Cardiac muscle cell (in vitro differentiated cells and primary cell): ENCODE data around the gene ZNF787. TPM values are rescaled to one million over a fixed set of nuclear protein-coding genes. Genes with fewer than 3 reads are reported as not detected.
"Not testable (repeated sequence)": the region's sequence is repeated elsewhere in the genome, so short reads cannot be mapped to it uniquely, and the experiment has no call there.

Source experiments
- DNase-seq, 2 donors: peaks; one replicate each; pipeline versions ENCODE4 v3.0.0 to v3.0.0-alpha.2; 2010 to 2017; ENCODE audit warnings: low read depth in 1 of 2, low spot score in 1 of 2
- H3K27ac ChIP-seq: fragments of 200-600 bp; sonication (generic); 2 replicates; pipeline ENCODE4 v1.5.1; 2016
- H3K27me3 ChIP-seq: fragments of 200-600 bp; sonication (generic); 2 replicates; pipeline ENCODE4 v1.6.0; 2016; ENCODE audit warnings: control low read depth
- H3K36me3 ChIP-seq: fragments of 200-600 bp; sonication (generic); 2 replicates; pipeline ENCODE4 v1.5.1; 2016; ENCODE audit warnings: control low read depth
- H3K4me1 ChIP-seq: fragments of 200-600 bp; sonication (generic); 2 replicates; pipeline ENCODE4 v1.8.1; 2017; ENCODE audit warnings: low read depth, mild to moderate bottlenecking, mixed run types
- H3K4me3 ChIP-seq: fragments of 200-600 bp; sonication (generic); 2 replicates; pipeline ENCODE4 v1.5.1; 2016; ENCODE audit warnings: mild to moderate bottlenecking
- H3K9me3 ChIP-seq: fragments of 200-600 bp; sonication (generic); 2 replicates; pipeline ENCODE4 v1.5.1; 2017; ENCODE audit warnings: low read depth, mild to moderate bottlenecking, control low read depth
- CTCF ChIP-seq: IDR thresholded peaks from 2 replicates; pipeline ENCODE4 v1.5.1; 2012; ENCODE audit warnings: low read depth, mild to moderate bottlenecking, low read length
- polyA plus RNA-seq: library from polyadenylated mRNA; unstranded; fragments of >200 nt; fragmentation: Nextera tagmentation; extraction: Ambion mirVana; gene quantifications from 2 replicates; pipeline ENCODE4 v1.2.1, GENCODE V29; 2016
- total RNA-seq: library from RNA; depleted of rRNA; stranded (reverse); fragments of >200 nt; gene quantifications from 2 replicates; pipeline ENCODE4 v1.2.3, GENCODE V29; 2016

The ZNF787 gene
- total and polyA plus RNA-seq, 2 experiments from 2014 or later = 29.2 to 45.5 TPM

- Histone ChIP-seq H3K36me3 (no peaks in the 10 kb centered on the region), H3K27ac (no peak overlapping the region), H3K4me1 (no peaks in the 10 kb centered on the region), H3K4me3 (no peak overlapping the region), H3K9me3 (no peaks in the 10 kb centered on the region), H3K27me3 (no peaks in the 10 kb centered on the region)
- DNase-seq = peak in 1 of 2 donors; percentile 11
- peak; percentile 41 for TF ChIP-seq CTCF
Observed at GRCh38 chr19:56155124-56155687, 34.1 kb upstream of the ZNF787 start.

GRCh38 chr19:56153507-56153906 is 32.4 kb upstream of the ZNF787 start:
- H3K27ac ChIP-seq = peak overlapping the region; percentile 79
- no peak for TF ChIP-seq CTCF
- no peaks in the 10 kb centered on the region for H3K9me3 ChIP-seq
- H3K4me3 ChIP-seq = no peak overlapping the region
- H3K4me1 ChIP-seq = no peaks in the 10 kb centered on the region
- peak in 1 of 2 donors; percentile 19 for DNase-seq
- no peaks in the 10 kb centered on the region for H3K27me3 ChIP-seq
- H3K36me3 ChIP-seq = no peaks in the 10 kb centered on the region

- TF ChIP-seq CTCF = no peak
- DNase-seq = no peak
- H3K4me3 ChIP-seq = no peak overlapping the region
Observed at GRCh38 chr19:56152644-56153043, 31.5 kb upstream of the ZNF787 start.

GRCh38 chr19:56150358-56150757 is 29.3 kb upstream of the ZNF787 start:
- Histone ChIP-seq H3K4me3 (no peak overlapping the region), H3K36me3 (peaks cover 6% of the 10 kb centered on the region), H3K27ac (no peak overlapping the region), H3K27me3 (no peaks in the 10 kb centered on the region), H3K4me1 (no peaks in the 10 kb centered on the region), H3K9me3 (no peaks in the 10 kb centered on the region)
- no peak for TF ChIP-seq CTCF
- no peak for DNase-seq

More at GRCh38 chr19:56152644-56153043, 31.5 kb upstream of the ZNF787 start:
- Histone ChIP-seq H3K36me3 (peaks cover 3% of the 10 kb centered on the region), H3K27me3 (no peaks in the 10 kb centered on the region), H3K27ac (no peak overlapping the region), H3K4me1 (no peaks in the 10 kb centered on the region), H3K9me3 (no peaks in the 10 kb centered on the region)

GRCh38 chr19:56149656-56150038 is 28.6 kb upstream of the ZNF787 start:
- Histone ChIP-seq H3K36me3 (peaks cover 6% of the 10 kb centered on the region), H3K4me1 (no peaks in the 10 kb centered on the region), H3K4me3 (no peak overlapping the region), H3K27ac (no peak overlapping the region), H3K9me3 (no peaks in the 10 kb centered on the region), H3K27me3 (no peaks in the 10 kb centered on the region)
- TF ChIP-seq CTCF = no peak
- no peak for DNase-seq

- not testable (repeated sequence) for DNase-seq, H3K4me3 ChIP-seq, H3K4me1 ChIP-seq, H3K27me3 ChIP-seq, H3K36me3 ChIP-seq, H3K27ac ChIP-seq, H3K9me3 ChIP-seq
Observed at GRCh38 chr19:56148955-56149655, 28.0 kb upstream of the ZNF787 start.
